Glomerular visceral epithelial cell (primary cell): ENCODE results near the gene PTPRE.
A peak's percentile ranks its signal among the peaks of the same experiment; 100 is the strongest.

Experiments used
- DNase-seq: peaks from one replicate; pipeline ENCODE4 v3.0.0-alpha.2; 2016; ENCODE audit errors: extremely low spot score

Gene PTPRE

GRCh38 chr10:127906548-127907377, at the start of gene PTPRE:
PTPRE (plus strand) TSS chr10:127907103; CDS start chr10:128040882, 133,779 bp downstream.
- DNase-seq, result peak; percentile 88

GRCh38 chr10:127860592-127860991, 46.3 kb upstream of the PTPRE start:
- no peak for DNase-seq

GRCh38 chr10:127863231-127863825, 43.6 kb upstream of the PTPRE start:
- peak; percentile 12 for DNase-seq

- DNase-seq, result no peak
Measured at GRCh38 chr10:127866276-127867013, 40.5 kb upstream of the PTPRE start.

GRCh38 chr10:127867805-127868204, 39.1 kb upstream of the PTPRE start:
- DNase-seq, result no peak

GRCh38 chr10:127869329-127869728, 37.6 kb upstream of the PTPRE start:
- no peak for DNase-seq

GRCh38 chr10:127871631-127872010, 35.3 kb upstream of the PTPRE start:
- no peak for DNase-seq

GRCh38 chr10:127872011-127872761, 34.7 kb upstream of the PTPRE start:
- no peak for DNase-seq

GRCh38 chr10:127872871-127873600, 33.9 kb upstream of the PTPRE start:
- peak; percentile 19 for DNase-seq

- DNase-seq, result no peak
Measured at GRCh38 chr10:127873901-127874470, 32.9 kb upstream of the PTPRE start.

- no peak for DNase-seq
Measured at GRCh38 chr10:127874671-127875448, 32.0 kb upstream of the PTPRE start.

- DNase-seq, result no peak
Measured at GRCh38 chr10:127875449-127875765, 31.5 kb upstream of the PTPRE start.

- no peak for DNase-seq
Measured at GRCh38 chr10:127875916-127876315, 31.0 kb upstream of the PTPRE start.

- DNase-seq, result no peak
Measured at GRCh38 chr10:127877116-127877515, 29.8 kb upstream of the PTPRE start.

- DNase-seq, result no peak
Measured at GRCh38 chr10:127877699-127878098, 29.2 kb upstream of the PTPRE start.

- DNase-seq, result no peak
Measured at GRCh38 chr10:127878475-127879055, 28.3 kb upstream of the PTPRE start.

GRCh38 chr10:127880557-127880956, 26.3 kb upstream of the PTPRE start:
- no peak for DNase-seq

- no peak for DNase-seq
Measured at GRCh38 chr10:127881262-127881661, 25.6 kb upstream of the PTPRE start.

GRCh38 chr10:127882391-127882790, 24.5 kb upstream of the PTPRE start:
- DNase-seq, result no peak
